Spleen (tissue), 11 donors: ENCODE data around the gene FBLN7. TPM values are rescaled to one million over a fixed set of nuclear protein-coding genes. Genes with fewer than 3 reads are reported as not detected.
A peak's percentile ranks its signal among the peaks of the same experiment; 100 is the strongest.

Experiments
- DNase-seq: peaks from one replicate; pipeline ENCODE4 v3.0.0-alpha.2; 2020
- H3K27ac ChIP-seq, 8 donors: fragments of 200-600 bp; sonication (generic) in 7 of 8; 1 replicate in 4 of 8; 2 replicates in 4 of 8; pipeline versions ENCODE4 v1.5.0 to v1.8.0; 2016 to 2021; ENCODE audit warnings: inconsistent platforms in 4 of 8, mild to moderate bottlenecking in 4 of 8, moderate library complexity in 1 of 8
- H3K27me3 ChIP-seq, 7 donors: fragments of 200-600 bp; sonication (generic) in 6 of 7; replicated peaks in 1 of 7; 1 replicate in 4 of 7; 2 replicates in 3 of 7; pipeline versions ENCODE4 v1.5.0 to v1.8.0; 2016 to 2021; ENCODE audit warnings: inconsistent platforms in 3 of 7, mild to moderate bottlenecking in 1 of 7
- H3K36me3 ChIP-seq, 6 donors: fragments of 200-600 bp; sonication (generic) in 5 of 6; 1 replicate in 4 of 6; 2 replicates in 2 of 6; pipeline versions ENCODE4 v1.5.0 to v1.8.0; 2016 to 2021; ENCODE audit warnings: inconsistent platforms in 2 of 6
- H3K4me1 ChIP-seq, 6 donors: fragments of 200-600 bp; sonication (generic) in 5 of 6; 1 replicate in 3 of 6; 2 replicates in 3 of 6; pipeline versions ENCODE4 v1.5.0 to v1.8.0; 2016 to 2021; ENCODE audit warnings: inconsistent platforms in 3 of 6
- H3K4me3 ChIP-seq, 8 donors: fragments of 200-600 bp; sonication (generic) in 7 of 8; 1 replicate in 4 of 8; 2 replicates in 4 of 8; pipeline versions ENCODE4 v1.5.0 to v1.8.0; 2016 to 2021; ENCODE audit warnings: inconsistent platforms in 4 of 8, mild to moderate bottlenecking in 4 of 8, moderate library complexity in 2 of 8
- H3K9me3 ChIP-seq, 8 donors: fragments of 200-600 bp; sonication (generic) in 7 of 8; 1 replicate in 4 of 8; 2 replicates in 4 of 8; pipeline versions ENCODE4 v1.5.0 to v1.8.0; 2016 to 2021; ENCODE audit warnings: inconsistent platforms in 4 of 8
- CTCF ChIP-seq, 11 experiments: fragments of 200-600 bp in 7 of 11; fragments of 450-650 bp in 4 of 11; sonication (generic) in 4 of 11; IDR thresholded peaks in 8 of 11; conservative IDR thresholded peaks in 3 of 11; 1 replicate in 7 of 11; 2 replicates in 4 of 11; pipeline versions ENCODE4 v1.4.0 to v1.8.0; 2016 to 2021; ENCODE audit warnings: antibody characterized with exemption in 11 of 11, inconsistent platforms in 4 of 11, mild to moderate bottlenecking in 1 of 11
- POLR2A ChIP-seq, 3 donors: fragments of 450-650 bp; IDR thresholded peaks; one replicate each; pipeline ENCODE4 v1.5.1; 2017; ENCODE audit warnings: antibody characterized with exemption in 3 of 3, mild to moderate bottlenecking in 1 of 3
- POLR2AphosphoS5 ChIP-seq, 3 donors: sonication (generic); formaldehyde crosslinking; IDR thresholded peaks; one replicate each; pipeline ENCODE4 v1.5.1; 2017; ENCODE audit warnings: antibody characterized with exemption in 3 of 3
- WGBS, 5 donors: extraction: QIAGEN DNeasy Blood & Tissue Kit in 3 of 5; methylation state at CpG; one replicate each; pipeline versions ENCODE4 v1.1.5 to v1.1.7; 2013 to 2018; 5-methylcytosine and 5-hydroxymethylcytosine counted together
- intact Hi-C: fragments of 100-400 bp; cut with DNase I; formaldehyde crosslinking; loops from one replicate; pipeline ENCODE4 v1.15.0; 2023; ENCODE audit warnings: low total_unique reads
- polyA plus RNA-seq, 3 donors: library from polyadenylated mRNA; stranded (reverse); fragments of 200-250 nt; gene quantifications; one replicate each; pipeline ENCODE4 v1.2.1, GENCODE V29; 2013
- total RNA-seq, 7 donors: library from RNA; depleted of rRNA in 3 of 7; stranded (reverse); fragments of >200 nt in 3 of 7; fragmentation: NEBNext Ultra II Directional in 4 of 7; extraction: Animal tissue kit (Norgen Biotek cat#: 25700) in 4 of 7; gene quantifications; one replicate each; pipeline versions ENCODE4 v1.1.0 to v1.2.1, GENCODE V29; 2016 to 2021
- donor health status: healthy with polysubstance abuse.
- donor health status: DM: no; HTN: no; CAD: no; lungs with moderate emphysema.
- donor health status: DM: no; HTN: no; CAD: no.
- donor health status: Bipolar disorder and iron deficiency.
- donor health status: healthy.
- donor health status: DM: no; HTN: no; CAD: no.
- donor health status: DM: yes; HTN: yes; CAD: no.

Gene FBLN7
- total and polyA plus RNA-seq, 10 donors, result 1.5 to 14.5 (median 7.8) TPM

DNA sequence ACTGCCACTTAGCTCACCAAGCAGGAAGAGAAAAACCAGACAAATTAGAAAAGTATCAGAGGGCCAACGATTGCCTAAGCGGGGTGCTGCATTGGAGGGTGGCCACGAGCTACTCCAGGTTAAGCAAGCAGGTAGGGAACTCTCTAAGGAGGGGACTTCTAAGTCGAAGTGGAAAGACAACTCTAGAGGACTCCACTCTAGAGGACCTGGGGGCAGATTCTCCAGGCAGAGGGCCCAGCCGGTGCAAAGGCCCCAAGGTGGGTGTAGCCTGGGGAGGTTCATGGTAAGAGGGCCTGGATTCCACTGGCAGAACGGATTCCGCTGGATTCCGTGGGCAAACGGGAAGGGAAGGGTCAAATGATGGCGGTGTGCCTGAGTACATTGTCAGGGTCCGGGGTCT is 12.7 kb downstream of the FBLN7 start:
- 81 to 89% (median 88%) methylated on average over 11 of the region's 11 CpGs for WGBS, 5 donors
- Histone ChIP-seq H3K36me3 (no peaks in the 10 kb centered on the region), H3K27ac (peak overlapping the region in 7 of 8 donors; percentile 20 to 58 (median 45)), H3K4me3 (no peak overlapping the region), H3K4me1 (peaks cover 0 to 16% (median 11%) of the 10 kb centered on the region in 6 donors), H3K9me3 (no peaks in the 10 kb centered on the region), H3K27me3 (no peaks in the 10 kb centered on the region)
- no peak for DNase-seq
- no peak for TF ChIP-seq POLR2A (IDR thresholded peaks at IDR 0.05)
- no peak for TF ChIP-seq CTCF (IDR thresholded peaks at IDR 0.05 in 8 of 11, conservative IDR thresholded peaks at IDR 0.05 in 3 of 11)
- intact Hi-C loops, result no loop called here

DNA sequence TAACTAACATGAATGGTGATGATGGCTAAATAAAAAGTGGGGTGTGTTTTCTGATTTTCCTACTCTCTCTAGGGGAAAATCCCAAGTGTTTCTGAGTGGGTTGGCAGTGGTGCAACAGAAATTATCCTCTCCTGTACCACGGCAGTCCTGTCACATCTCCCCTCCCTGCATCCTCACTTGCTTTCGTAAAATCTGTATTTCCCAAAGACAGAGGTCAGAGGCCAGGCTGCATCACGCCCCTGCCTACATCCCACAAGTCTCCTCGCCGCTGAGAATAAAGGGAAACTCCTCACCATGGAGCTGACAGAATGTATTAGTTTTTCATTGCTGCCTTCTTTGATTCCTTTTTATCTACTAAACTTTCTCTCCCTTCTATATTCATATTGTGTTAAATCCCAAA is 13.1 kb downstream of the FBLN7 start:
- Histone ChIP-seq H3K4me1 (peaks cover 0 to 20% (median 15%) of the 10 kb centered on the region in 6 donors), H3K36me3 (no peaks in the 10 kb centered on the region), H3K27ac (peak overlapping the region in 3 of 8 donors; percentile 45 to 58 (median 55)), H3K27me3 (no peaks in the 10 kb centered on the region), H3K4me3 (no peak overlapping the region), H3K9me3 (no peaks in the 10 kb centered on the region)
- WGBS, 5 donors, result 81 to 91% (median 86%) methylated on average over 5 of the region's 5 CpGs
- no peak for TF ChIP-seq POLR2AphosphoS5 (IDR thresholded peaks at IDR 0.05)
- no peak for TF ChIP-seq CTCF (IDR thresholded peaks at IDR 0.05 in 8 of 11, conservative IDR thresholded peaks at IDR 0.05 in 3 of 11)
- TF ChIP-seq POLR2A (IDR thresholded peaks at IDR 0.05), result no peak
- DNase-seq, result no peak
- intact Hi-C loops, result no loop called here

GRCh38 chr2:112151701-112152440 is 13.7 kb downstream of the FBLN7 start:
- TF ChIP-seq POLR2AphosphoS5 (IDR thresholded peaks at IDR 0.05), result no peak
- TF ChIP-seq CTCF (IDR thresholded peaks at IDR 0.05 in 8 of 11, conservative IDR thresholded peaks at IDR 0.05 in 3 of 11), result no peak
- no peak for TF ChIP-seq POLR2A (IDR thresholded peaks at IDR 0.05)
- Histone ChIP-seq H3K9me3 (no peaks in the 10 kb centered on the region), H3K36me3 (no peaks in the 10 kb centered on the region), H3K4me3 (no peak overlapping the region), H3K4me1 (peaks cover 0 to 26% (median 21%) of the 10 kb centered on the region in 6 donors), H3K27ac (no peak overlapping the region), H3K27me3 (no peaks in the 10 kb centered on the region)
- intact Hi-C loops, result no loop called here
- DNase-seq, result no peak
- 92 to 95% (median 93%) methylated on average over 16 to 18 of the region's 18 CpGs for WGBS, 5 donors

DNA sequence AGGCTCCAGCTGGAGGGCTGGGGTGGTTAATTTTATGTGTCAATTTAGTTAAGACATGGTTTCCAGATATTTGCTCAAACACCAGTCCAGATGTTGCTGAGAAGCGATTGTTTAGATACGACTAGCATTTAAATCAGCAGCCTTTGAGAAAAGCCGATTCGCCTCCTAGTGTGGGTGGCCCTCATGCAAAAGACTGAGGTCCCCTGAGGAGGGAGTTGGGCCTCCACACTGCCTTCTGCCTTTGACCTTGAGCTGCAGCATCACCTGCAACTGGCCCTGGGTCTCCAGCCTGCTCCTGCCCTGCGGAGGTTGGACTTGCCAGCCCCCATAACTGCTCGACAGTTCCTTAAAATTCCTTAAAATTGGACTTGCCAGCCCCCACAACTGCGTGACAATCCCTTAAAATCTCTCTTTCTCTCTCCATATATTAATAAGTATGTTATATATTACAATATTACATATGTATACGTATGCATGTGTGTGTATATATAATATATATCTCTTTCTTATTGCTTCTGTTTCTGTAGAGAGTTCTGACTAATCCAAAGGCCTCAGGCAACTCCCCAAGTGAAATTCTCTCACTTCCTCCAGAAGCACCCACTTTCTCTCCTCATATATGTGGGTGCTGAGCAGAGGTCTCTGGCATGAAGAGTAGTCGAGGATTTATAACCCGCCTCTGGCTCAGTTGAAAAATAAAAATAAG is 14.4 kb downstream of the FBLN7 start:
- Histone ChIP-seq H3K27ac (no peak overlapping the region), H3K4me1 (peaks cover 0 to 27% (median 21%) of the 10 kb centered on the region in 6 donors), H3K9me3 (no peaks in the 10 kb centered on the region), H3K4me3 (no peak overlapping the region), H3K36me3 (no peaks in the 10 kb centered on the region), H3K27me3 (no peaks in the 10 kb centered on the region)
- TF ChIP-seq POLR2A (IDR thresholded peaks at IDR 0.05) (no peak), POLR2AphosphoS5 (IDR thresholded peaks at IDR 0.05) (no peak), CTCF (IDR thresholded peaks at IDR 0.05 in 8 of 11, conservative IDR thresholded peaks at IDR 0.05 in 3 of 11) (no peak)
- intact Hi-C loops, result no loop called here
- no peak for DNase-seq
- WGBS, 5 donors, result 90 to 94% (median 93%) methylated on average over 10 of the region's 10 CpGs
